Measurements from ENCODE around the gene PCCA. TPM values are rescaled to one million over a fixed set of nuclear protein-coding genes. Genes with fewer than 3 reads are reported as not detected.

The PCCA gene
- total and polyA plus RNA-seq, 9 donors: 23.5 to 62.4 (median 45.8) TPM

DNA sequence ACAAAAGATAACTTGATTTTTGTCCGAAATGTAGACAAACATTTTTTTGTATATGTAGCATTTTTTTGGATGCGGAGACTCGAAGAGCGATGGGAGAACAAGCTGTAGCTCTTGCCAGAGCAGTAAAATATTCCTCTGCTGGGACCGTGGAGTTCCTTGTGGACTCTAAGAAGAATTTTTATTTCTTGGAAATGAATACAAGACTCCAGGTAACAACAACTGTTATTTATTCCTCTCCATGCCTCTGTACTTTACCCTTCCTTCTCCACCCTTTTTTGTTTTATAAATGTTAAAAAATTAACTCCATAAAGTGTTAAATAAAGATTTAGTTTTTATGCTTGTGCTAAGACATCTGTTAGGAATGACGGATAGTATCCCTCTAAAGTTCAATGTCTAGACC, 184.2 kb downstream of the PCCA start:
- Histone ChIP-seq H3K4me3 (no peak overlapping the region), H3K27me3 (no peaks in the 10 kb centered on the region), H3K36me3 (no peaks in the 10 kb centered on the region), H3K9me3 (no peaks in the 10 kb centered on the region), H3K4me1 (ENCODE audit: insufficient read depth) (no peaks in the 10 kb centered on the region), H3K27ac (no peak overlapping the region)
- no peak for DNase-seq
- no peak for TF ChIP-seq EP300 (IDR thresholded peaks at IDR 0.05)
- TF ChIP-seq, protein P1, sequence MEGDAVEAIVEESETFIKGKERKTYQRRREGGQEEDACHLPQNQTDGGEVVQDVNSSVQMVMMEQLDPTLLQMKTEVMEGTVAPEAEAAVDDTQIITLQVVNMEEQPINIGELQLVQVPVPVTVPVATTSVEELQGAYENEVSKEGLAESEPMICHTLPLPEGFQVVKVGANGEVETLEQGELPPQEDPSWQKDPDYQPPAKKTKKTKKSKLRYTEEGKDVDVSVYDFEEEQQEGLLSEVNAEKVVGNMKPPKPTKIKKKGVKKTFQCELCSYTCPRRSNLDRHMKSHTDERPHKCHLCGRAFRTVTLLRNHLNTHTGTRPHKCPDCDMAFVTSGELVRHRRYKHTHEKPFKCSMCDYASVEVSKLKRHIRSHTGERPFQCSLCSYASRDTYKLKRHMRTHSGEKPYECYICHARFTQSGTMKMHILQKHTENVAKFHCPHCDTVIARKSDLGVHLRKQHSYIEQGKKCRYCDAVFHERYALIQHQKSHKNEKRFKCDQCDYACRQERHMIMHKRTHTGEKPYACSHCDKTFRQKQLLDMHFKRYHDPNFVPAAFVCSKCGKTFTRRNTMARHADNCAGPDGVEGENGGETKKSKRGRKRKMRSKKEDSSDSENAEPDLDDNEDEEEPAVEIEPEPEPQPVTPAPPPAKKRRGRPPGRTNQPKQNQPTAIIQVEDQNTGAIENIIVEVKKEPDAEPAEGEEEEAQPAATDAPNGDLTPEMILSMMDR (IDR thresholded peaks at IDR 0.05): no peak
- no peak for TF ChIP-seq POLR2A (IDR thresholded peaks at IDR 0.05)
- intact Hi-C loops (cut with DNase I): no loop called here
- WGBS, 3 donors: 93 to 94% (median 93%) methylated on average over 6 of the region's 6 CpGs

DNA sequence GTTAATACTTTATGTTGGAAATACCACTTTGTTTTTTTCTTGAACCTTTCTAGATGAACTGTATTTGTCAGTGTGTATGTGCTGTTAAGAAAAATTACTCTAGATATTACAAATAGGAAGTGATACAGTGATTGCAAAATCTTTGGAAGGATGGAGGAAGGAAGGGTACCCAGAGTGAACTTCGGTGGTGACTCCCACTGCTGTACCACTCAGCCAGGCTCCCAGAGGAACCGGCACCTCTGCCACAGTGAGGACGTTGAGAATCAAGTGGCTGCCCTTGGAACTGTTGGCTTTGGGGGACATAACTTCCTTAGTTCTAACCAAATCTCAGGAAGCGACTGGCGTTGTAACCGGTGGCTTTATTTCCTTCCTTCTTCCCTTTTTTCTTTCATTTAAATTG, 184.7 kb downstream of the PCCA start:
- H3K4me3 ChIP-seq: no peak overlapping the region
- no peaks in the 10 kb centered on the region for H3K27me3 ChIP-seq
- H3K4me1 ChIP-seq (ENCODE audit: insufficient read depth): no peaks in the 10 kb centered on the region
- no peak for TF ChIP-seq POLR2A (IDR thresholded peaks at IDR 0.05)
- TF ChIP-seq EP300 (IDR thresholded peaks at IDR 0.05): no peak
- TF ChIP-seq, protein P1 (IDR thresholded peaks at IDR 0.05): no peak
- DNase-seq: no peak
- intact Hi-C loops (cut with DNase I): no loop called here
- WGBS, 3 donors: 85 to 91% (median 88%) methylated on average over 6 of the region's 6 CpGs
- H3K9me3 ChIP-seq: no peaks in the 10 kb centered on the region
- H3K27ac ChIP-seq: no peak overlapping the region
- H3K36me3 ChIP-seq: no peaks in the 10 kb centered on the region

DNA sequence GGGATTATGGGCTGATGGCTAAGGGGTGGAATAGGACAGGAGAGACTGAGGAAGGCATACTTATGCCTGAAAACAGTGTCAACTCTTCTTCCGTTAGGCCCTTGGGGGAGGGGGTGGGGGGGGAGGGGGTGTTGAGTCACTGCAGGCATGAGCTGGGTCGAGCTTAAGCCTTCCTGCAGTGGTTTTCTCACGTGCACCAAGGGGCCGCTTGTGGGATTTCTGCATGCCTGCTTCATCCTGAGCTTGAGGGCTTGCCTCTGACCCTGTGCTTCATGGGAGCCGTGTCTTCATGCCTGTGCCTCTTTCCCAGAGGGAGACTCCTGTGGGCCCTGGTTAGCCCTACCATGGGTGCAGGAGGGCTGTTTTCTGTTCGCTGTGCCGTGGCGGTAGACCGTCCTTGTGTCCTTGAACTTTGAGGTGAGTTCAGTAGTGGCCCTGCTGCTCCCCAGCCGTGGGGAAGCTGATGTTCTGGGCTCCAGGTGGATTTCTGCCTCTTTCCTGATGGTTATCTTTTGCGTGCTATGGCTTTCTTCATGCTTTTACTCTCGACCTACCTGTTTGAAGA, 186.1 kb downstream of the PCCA start:
- WGBS, 3 donors: 91 to 94% (median 93%) methylated on average over 12 of the region's 12 CpGs
- Histone ChIP-seq H3K27me3 (no peaks in the 10 kb centered on the region), H3K27ac (no peak overlapping the region), H3K36me3 (no peaks in the 10 kb centered on the region), H3K4me3 (no peak overlapping the region), H3K4me1 (ENCODE audit: insufficient read depth) (no peaks in the 10 kb centered on the region), H3K9me3 (no peaks in the 10 kb centered on the region)
- intact Hi-C loops (cut with DNase I): no loop called here
- DNase-seq: no peak
- TF ChIP-seq EP300 (IDR thresholded peaks at IDR 0.05) (no peak), POLR2A (IDR thresholded peaks at IDR 0.05) (no peak)
- TF ChIP-seq, protein P1 (IDR thresholded peaks at IDR 0.05): no peak

DNA sequence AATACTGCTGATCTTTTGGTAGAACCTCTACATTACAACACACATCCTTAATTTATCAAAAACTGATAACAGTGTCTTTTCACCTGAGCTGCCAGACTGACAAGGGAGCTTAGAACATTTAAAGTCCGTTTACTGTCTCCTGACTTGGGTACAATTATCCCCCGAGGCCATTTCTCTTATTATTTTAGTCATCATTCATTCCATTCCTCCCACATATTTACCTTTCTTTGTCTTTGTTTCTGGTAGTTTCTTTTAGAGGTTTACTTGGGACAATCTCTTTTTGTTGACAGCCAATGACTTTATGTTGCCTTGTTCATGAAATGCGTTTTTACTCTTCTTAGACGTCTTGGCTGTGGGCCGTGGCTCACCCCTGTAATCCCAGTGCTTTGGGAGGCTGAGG, 186.9 kb downstream of the PCCA start:
- TF ChIP-seq, protein P1 (IDR thresholded peaks at IDR 0.05): no peak
- TF ChIP-seq POLR2A (IDR thresholded peaks at IDR 0.05): no peak
- no peak for TF ChIP-seq EP300 (IDR thresholded peaks at IDR 0.05)
- Histone ChIP-seq H3K36me3 (no peaks in the 10 kb centered on the region), H3K4me3 (no peak overlapping the region), H3K9me3 (no peaks in the 10 kb centered on the region), H3K4me1 (ENCODE audit: insufficient read depth) (no peaks in the 10 kb centered on the region), H3K27me3 (no peaks in the 10 kb centered on the region), H3K27ac (no peak overlapping the region)
- DNase-seq: no peak
- 89 to 92% (median 89%) methylated on average over 5 of the region's 5 CpGs for WGBS, 3 donors
- intact Hi-C loops (cut with DNase I): no loop called here
